SHP77 treated with DMSO at 0.1 percent for 48 hours (cell line): ENCODE results near the gene STOML3.
A peak's percentile ranks its signal among the peaks of the same experiment; 100 is the strongest.

Experiments used
- DNase-seq: peaks from one replicate; lab custom pipeline; 2025; lab: John Stamatoyannopoulos, UW

Gene STOML3

DNA sequence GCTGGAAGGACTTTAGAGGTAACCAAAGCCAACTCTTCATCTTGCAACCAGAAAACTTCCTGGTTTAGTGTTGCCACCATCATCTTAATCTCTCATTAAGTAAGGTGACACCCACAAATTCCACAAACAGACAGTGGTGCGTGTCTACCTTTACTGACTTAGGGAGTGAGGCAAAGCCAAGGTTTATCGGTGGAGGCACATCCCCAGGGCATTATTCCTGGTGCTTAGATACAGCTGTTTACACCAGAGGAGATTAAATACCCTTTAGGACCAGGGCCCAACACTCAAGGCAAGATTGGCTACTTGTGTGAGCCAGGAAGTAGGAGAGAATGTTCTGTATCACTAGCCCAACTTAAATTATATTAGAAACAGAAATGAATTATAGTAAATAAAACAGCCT is 9.5 kb downstream of the STOML3 start:
- peak; percentile 3 for DNase-seq

DNA sequence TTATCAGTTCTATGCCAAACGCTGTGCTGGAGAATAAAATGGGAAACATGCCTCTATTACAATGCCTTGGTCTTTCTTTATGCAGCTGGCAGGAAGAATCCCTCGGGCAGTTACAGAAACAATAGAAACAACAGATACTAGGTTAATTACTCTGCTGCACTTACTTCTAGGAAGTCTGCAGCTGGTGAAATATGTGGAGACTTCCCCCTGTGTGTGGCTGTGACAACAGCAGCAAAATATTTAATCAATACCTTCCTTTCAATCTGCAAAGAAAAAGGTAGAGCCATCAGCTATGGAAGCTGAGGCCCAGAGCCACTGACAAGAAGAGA is 9.9 kb downstream of the STOML3 start:
- no peak for DNase-seq

DNA sequence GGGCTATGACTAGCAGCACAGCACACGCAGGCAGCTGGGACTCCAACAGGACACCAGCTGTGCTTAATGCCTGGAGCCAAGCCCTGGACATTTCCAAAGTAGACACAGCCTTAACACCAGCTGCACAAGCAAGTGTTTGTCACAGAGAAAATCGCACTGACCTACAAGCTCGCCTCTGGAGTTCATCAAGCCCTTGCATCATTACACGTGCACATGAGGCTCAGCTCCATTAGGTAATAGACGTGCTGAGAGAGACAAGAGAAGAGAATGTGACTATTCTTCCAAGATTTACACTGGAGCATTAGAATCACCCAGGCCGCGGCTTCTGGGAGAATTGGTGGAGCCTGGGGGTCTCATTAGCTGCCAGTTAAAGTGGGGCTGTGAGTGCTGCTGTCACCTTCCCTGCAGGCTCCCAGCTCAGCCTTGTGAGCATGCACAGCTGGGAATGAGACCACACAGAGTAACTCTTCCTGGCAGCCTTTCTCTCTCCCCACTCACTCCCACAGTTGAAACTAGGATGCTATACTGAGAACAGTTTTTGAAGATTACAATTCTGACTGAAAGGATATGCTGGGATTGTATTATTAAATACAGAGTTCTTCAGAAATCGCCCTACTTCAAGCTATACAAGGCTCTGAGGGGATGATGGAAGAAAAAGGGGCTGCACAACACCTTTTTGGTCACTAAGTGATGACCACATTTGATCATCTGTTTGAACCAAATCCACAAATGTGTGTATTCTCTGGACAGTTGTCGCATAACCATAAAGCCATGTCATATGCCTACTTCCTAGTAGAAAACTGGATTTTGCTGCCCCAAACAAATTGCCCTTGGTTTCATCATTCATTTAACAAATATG is 10.5 kb downstream of the STOML3 start:
- DNase-seq = peak; percentile 73

DNA sequence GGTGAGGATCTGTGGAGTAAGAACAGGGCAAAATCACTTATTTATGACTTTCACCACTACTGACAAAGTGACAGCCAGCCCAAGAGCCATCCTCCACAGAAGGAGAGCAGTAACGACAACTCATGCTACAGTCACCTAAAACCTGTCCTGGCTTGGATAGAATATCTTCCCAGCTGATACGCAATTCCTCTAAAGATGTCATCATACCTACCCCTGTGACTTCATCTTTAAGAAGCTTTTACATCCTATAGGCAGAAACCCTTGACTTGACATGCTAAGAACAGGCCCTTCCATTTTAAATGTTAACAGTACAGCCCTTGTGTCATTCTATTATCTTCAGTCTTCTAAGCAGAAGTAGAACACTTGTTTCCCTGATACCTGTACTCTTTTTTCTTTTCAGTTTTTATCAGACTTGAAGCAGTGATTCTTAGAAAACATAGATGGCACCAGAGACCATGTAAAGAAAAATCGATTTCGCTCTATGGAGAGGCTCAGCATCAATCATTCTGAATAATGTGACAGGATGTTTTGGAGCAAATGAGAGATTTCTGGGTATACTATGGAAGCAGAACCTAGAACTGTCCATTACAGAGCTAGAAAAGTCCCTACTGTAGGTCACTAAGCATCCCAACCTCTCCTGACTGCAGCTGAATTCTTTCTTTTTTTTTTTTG is 20.1 kb downstream of the STOML3 start:
- no peak for DNase-seq

DNA sequence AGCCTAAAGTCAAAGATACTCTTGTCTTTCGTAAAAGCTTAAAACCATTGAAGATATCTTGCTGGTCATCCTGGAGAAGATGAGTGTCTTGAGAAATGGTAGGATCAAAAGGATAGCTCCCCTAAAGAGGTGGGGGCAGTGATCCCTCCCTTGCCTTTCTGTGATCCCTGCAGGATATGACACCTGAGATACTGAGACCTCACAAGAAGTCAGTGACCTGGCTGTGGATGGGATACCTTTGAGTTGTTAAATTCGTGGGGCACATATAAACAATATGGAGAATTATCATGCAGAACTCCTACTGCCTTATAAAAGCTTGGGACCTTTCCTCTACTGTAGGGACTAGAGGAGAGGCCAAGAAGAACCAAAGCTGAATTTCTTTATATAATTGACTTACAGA is 21.4 kb downstream of the STOML3 start:
- DNase-seq = no peak

DNA sequence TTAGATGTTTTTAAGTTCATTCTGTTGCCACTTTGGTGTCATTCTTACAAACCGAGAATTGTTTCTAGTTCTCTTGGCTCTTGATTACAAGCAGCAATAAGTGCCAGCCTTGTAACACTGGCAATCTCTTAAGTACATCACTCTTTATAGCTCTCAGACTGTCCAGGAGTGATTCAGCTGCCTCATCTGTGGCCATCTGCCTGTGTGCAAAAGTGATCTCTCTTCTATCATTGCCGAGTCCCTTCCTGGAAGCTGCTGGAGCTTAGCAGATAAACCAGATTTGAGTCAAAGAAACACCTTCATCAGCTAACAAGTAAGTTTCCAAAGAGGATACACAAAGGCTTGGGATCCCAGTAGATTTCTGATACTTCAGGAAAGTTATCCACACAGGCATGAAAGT is 23.2 kb downstream of the STOML3 start:
- no peak for DNase-seq

DNA sequence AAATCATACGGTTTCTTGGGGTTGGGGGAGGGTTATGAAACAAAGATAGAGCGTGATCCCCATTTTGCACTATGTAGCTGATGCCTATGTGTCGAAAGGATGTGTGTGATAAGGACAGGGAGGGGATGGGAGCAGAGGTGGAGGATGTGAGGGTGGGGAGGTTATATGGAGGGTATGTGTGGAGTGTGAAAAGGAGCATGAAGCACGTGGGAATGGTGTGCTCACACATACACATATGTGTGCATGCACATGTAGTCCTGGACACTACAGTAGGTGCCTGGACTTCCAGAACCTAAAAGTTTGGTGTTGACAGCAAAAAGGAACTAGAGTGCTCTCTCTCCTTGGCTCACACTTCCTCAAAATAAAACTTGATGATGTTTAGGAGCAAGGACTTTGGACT is 25.4 kb downstream of the STOML3 start:
- DNase-seq = no peak

DNA sequence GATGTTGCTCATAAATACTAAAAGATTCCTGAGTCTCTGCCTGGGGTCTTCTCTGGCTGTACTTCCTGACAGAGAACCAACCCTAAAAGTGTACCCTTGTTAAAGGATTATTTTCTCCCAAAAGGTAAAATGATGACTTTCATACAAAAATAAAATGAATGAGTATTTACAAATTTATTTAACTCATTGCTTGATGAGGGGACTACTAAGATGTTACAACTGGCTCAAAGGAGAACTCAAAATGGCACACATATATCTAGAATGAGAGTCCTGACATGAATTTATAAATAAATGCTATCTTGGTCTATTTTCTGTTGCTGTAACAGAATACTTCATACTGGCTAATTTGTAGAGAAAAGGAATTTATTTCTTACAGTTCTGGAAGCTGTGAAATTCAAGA is 30.5 kb downstream of the STOML3 start:
- no peak for DNase-seq

DNA sequence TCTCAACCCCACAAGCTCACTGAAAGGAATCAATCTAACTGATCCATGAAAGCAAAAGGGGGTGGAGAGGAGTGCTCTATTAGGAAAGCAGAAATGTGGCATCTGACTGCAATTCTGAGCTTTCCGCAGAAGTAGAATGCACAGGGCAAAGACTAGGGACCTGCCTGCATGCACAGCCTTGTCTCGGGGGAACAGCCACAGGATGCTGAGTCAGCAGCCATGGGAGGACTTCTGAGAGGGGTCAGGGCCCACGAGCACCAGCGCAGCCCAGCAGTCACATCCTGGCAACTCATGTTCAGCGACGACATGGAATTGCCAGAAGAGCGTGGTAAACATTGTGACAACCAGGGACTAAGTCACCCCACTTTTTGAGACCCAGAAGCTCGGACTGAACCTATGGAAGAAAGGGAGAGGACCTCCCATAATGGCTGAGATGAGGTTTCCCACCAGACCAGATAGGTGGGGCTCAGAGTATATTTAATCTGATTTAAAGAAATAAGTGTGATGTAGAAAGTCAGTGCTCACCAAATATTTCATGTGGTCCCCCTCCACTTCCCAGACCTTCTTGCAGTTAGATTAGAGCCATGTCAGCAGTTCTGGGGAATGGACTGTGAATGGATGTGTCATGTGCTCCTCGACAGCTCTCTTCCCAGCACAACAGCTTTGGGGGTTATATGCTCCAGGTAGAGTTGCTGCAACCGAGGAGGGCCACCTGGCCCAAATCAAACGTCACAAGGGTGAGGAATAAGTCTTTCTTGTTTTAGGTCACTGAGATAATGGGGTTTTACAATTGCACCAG is 32.6 kb downstream of the STOML3 start:
- no peak for DNase-seq

DNA sequence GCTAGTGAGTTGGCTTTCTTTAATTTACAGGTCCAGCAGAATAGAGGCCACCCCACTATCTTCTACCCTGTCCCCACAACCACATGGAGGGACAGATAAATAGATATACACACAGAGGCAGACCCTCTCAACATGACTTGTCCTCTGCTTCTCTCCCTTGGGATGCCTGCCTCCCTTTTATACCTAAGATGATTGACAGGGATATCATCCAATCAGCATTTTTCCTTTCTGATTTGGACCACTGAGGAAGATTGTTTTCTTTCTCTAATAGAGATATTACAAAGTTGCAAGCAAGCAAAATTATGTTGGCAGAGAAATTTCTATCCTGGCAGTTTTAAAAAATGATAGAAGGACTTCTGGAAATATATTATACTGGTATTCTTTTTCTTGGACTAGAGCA is 35.8 kb downstream of the STOML3 start:
- no peak for DNase-seq

DNA sequence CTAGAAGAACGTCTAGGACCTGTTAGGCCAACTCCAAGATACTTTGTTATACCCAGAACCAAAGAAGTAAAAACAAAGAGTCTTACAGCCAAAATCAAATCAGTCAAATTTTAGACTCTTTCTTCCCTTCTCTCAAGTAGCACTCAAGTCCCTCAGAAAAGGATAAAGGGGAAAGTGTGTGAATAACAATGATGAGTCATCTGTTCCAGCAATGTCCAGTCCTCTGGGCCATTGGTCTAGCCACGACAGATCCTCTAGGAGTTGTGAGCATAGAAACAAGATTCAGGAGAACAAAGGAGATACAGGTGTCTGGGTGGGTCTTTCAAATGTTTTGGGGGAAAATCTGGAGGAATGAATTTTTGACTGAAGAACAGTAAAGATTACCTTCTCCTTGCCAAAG is 36.3 kb downstream of the STOML3 start:
- no peak for DNase-seq

DNA sequence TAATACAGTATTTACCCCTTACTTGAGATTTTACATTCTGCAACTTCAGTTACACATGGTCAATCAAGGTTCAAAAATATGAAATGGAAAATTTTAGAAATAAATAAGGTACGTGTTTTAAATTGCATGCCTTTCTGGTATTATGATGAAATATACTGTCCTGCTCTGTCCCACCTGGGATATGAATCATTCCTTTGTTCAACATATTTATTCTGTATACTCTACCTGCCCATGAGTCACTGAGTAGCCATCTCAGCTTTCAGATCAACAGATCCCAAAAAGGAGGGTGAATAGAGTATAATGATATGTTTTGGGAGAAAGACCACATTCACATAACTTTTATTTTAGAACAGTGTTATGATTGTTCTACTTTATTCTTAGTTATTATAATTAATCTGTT is 37.8 kb downstream of the STOML3 start:
- DNase-seq = peak; percentile 13

DNA sequence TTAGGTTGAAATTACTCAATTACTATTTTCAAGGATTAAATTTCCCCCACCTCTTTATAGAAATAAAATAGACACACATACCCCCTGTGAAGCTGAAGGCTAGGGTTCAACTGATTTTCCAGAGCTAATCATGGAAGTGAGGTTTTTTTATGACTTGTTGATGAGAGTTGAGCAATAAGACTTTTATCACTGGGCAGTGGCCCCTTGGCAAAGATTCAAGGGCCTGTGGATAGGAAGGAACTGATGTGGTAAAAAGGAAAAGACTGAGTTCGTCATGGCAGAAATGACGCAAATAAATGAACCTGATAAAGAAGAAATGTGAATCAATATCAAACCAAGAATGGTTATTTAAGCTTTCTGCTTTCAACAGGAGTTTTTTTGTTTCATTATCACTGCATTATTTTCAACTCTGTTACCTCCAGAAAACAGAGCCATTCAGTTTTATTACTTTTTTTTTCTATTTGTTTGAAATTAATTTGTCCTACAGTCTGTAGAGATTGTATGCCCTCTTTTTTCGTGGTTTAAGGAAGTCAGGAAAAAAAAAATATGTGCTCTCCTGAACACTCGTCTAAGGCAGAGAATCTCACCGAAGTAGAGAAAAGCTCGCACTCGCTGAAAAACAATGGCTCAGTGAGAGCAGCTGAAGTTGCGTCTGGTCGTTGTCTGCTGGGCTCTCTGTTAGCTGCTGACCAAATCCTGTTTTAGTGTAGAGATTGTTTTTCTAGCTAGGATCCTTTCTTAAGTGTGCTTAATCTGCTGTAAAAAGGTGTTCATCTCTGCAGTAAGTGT is 38.9 kb downstream of the STOML3 start:
- DNase-seq = peak; percentile 39

DNA sequence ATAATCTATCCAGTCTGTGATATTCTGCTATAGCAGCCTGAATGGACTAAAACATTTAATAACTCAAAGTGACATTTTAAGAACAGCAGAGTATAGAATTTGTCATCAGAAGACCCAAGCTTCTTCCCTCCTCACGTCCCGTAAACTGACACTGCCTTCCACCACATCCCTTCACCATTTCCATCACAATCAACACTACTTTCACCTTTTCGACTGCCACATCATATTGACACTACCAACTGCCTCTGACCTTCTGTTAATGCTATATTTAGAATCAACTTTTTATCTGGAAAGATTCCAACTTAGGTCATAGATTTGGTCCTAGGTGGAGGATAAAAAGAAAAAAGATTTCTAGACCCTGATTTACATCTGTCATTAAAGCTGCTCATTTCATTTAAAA is 39.6 kb downstream of the STOML3 start:
- peak; percentile 33 for DNase-seq

DNA sequence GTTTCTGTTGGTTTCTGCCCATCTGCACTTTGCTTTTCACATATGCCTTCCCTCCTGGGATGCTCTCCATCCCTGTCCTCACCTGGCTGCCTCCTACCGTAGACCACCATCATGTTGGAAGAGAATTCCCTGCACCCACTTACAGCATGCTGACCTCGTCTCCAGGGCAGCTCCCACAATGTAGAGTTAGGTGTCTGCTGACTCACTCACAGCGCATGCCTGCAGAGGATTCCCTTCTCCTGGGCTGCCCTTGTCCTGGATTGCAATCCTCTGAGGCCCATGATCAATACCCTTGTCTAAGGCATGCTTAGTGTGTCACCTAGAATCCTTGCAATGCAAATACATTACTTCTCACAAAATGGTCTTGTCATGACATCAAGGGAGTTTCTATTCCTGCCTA is 43.6 kb downstream of the STOML3 start:
- DNase-seq = no peak

DNA sequence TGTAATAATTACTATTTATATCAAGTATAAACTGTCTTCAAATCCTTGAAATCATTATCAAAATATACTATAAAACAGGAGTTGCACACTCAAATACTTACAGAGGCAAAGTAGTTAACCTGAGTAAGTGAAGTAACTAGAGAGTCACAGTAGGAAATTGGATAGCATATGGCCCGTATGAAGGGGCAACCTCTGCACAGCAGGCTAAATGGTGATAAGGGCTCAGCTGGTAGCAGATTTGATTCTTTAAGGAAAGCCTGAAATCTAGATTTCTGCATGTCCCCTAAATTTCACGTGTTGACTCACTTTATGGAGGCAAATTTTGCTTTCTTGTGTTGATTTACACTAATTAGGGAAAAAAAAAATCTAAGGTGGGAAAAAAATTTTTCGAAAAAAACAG is 46.4 kb downstream of the STOML3 start:
- no peak for DNase-seq

DNA sequence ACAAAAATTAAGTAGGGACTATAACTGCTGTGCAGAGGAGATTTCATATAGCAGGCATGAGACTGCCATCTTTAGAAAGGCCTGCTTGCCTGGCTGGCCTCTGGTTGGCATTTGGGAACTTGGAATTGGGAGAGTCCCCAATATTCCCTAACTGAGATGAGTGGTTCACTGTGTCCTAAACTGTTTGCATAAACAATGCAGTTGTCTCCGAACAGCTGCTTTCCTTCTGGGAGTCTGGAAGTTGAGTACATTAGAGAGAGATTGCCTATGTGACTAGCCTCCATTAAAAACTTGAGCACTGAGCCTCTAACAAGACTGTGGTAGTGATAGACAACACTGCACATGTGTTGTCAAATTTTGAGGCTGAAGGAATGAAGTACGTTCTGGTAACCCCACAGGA is 47.4 kb downstream of the STOML3 start:
- DNase-seq = no peak

DNA sequence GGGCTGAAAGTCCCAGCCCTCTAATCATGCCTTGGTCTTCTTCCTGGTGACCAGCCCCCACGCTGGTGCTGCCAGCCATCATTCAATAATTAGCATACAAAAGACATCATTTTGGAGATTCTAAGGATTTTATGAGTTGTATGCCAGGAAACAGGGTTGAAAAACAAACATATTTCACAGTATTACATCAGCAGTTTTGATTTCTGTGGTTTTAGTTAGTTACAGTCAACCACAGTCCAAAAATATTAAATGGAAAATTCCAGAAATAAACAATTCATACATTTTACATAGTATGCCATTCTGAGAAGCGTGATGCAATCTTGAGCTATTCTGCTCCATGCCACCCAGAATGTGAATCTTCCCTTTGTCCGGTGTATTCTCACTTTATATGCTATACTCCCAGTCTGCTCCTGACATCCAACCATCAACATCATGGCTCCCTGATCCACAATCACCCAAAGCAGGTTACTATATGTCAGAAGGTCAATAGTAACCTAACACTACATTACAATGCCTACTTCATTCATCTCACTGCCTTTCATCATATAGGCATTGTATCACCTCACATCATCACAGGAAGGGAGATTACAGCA is 49.2 kb downstream of the STOML3 start:
- no peak for DNase-seq

DNA sequence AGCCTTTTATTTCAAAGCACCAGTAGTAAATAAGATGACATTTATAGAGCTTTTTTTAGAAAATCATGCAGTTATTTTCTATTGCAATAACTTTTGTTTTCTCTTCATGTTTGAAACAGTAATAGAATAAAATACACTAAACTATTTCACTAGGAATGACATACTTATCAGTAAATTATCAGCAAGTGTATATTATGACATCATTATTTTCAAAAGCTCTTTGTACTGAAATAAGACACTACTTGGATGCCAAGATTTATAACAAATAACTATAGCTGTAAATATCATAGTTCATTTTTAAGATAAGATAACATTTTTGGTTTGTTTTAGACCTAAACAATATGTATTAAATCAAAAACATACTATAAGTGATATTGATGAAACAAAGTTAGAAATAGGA is 56.8 kb downstream of the STOML3 start:
- no peak for DNase-seq

DNA sequence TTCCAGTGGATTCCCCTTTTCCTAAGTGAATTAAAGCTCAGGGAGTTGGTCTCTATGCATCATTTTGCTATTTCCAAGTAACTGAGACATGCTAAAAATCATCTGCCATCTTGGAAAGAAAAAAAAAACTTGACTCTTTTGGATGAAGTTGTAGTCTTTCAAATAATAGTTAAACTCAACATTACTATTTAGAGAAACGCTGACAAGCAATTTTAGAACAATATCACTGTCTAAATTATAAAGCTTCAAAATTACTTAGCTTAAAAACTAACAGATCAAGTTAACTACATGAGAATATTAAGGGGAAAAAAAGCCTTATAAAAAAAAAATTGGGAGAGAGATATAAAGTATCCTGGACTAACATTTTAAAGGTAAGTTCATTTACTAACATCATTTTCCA is 68.5 kb downstream of the STOML3 start:
- no peak for DNase-seq

DNA sequence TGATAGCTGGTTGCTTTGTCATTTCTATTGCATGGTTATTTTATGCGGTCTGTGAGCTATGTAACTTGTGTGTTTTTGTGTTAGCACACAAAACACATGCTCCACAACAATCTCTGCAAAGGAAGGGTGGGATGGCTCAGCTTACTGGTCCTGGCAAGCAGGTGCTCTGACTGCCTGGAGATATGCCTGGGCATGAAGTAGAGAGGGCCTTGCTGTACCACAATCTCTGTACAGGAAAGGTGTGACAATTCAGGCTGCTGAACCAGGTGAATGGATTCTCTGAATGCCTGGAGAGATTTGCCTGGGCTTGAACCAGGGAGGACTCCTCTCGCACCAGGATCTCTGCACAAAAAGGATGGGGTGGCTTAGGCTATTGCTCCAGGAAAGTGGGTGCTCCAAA is 69.5 kb downstream of the STOML3 start:
- DNase-seq = no peak
